Stimulated activated CD4-positive, alpha-beta T cell treated with anti-CD3 and anti-CD28 coated beads, Interleukin-4, amount 100 ng/mL, for 4 hours (primary cell): ENCODE measurements around the gene IFNA2.
A peak's percentile ranks its signal among the peaks of the same experiment; 100 is the strongest.
"Not testable (repeated sequence)": the region's sequence is repeated elsewhere in the genome, so short reads cannot be mapped to it uniquely, and the experiment has no call there.

ENCODE experiments used
- DNase-seq, 2 experiments: peaks; one replicate each; pipeline ENCODE4 v3.0.0-alpha.2; 2020

Gene IFNA2

DNA sequence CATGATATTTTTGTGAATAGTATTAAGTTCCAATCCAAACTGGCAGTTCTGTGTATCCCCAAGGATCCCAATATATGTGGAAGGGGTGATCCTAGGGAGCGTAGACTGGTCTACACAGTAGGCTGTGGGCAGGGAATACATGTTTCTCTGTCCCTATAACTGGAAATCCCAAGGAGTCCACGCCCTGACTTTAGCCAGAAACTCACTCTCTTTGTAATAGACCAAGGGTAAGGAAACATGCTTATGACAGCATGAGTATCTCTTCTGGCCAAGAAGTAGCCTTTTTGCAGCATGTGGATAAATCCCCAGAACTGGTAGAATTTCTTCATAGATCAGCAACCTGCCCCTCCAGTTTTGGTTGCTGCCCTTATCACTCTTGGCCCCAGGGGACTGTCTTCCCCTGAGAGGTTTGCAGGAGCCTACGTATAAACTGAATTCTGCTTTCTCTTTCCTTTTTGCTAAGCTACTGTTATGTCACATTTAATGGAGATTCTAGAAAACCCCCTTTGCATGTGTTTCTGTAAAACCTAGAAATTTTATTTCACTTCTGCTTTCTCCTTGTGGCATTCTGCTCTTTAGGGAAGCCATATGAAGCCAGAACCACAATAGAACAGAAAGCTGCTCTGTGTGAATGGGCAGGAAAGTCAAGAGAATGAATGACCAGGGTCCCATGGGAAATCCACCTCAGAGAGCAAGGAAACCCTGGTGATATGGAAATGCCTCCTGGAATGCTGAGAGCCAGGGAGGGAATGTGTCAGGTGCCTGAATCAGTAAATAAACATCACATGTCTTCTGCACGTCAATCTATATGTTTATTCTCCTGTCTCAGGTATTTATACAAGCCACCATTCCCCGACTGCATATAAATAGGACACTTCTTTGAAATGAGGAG is 3.5 kb downstream of the IFNA2 start:
- DNase-seq, result peak in 1 of 2 experiments; percentile 6

DNA sequence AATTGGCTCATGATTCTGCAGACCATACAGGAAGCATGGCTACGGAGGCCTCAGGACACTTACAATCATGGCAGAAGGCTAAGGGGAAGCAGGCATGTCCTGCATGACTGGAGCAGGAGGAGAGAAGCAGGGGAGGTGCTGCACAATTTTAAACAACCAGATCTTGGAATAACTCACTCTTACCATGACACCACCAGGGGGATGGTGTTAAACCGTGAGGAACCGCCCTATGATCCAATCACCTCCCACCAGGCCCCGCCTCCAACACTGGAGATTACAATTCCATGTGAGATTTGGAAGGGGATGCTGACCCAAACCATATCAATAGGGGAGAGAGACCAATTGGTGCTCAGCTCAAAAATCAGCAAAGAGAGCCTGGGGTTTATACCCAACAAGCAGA is 13.7 kb downstream of the IFNA2 start:
- not testable (repeated sequence) for DNase-seq

DNA sequence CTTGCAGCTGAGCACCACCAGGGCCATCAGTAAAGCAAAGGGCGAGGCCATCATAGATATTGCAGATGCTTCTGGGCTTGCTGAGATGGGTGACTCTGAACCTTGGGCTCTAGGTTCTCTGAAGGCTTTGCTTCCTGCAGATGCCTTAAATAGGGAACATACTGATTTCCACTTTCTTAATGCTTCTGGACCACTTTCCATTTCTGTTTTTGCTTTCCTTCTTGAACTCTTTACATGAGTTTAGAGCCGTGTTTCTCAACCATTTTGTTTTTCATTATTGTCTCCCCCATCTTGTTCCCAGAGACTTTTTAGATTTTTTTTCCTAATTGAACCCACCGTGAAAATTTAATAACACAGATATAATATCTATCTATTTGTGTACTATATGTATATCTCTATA is 17.2 kb downstream of the IFNA2 start, which contains the start of gene IFNA13:
Gene IFNA13, minus strand, starts transcription at position 101 of the 400 bp plus-strand sequence. Its CDS starts 47 bp downstream, at position 54.
- DNase-seq, result no peak

DNA sequence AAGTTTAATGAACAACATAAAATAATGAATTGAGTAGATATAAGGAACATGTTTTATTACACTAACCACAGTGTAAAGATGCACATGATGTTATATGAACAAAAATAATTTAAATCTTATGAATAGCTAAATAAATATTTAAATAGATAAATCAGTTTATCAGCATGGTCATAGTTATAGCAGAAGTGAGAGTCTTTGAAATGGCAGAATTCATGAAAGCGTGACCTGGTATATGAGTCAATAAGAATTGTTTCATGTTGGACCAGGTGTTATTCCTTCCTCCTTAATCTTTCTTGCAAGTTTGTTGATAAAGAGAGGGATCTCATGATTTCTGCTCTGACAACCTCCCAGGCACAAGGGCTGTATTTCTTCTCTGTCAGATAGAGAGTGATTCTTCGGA is 18.0 kb downstream of the IFNA2 start:
- not testable (repeated sequence) for DNase-seq

DNA sequence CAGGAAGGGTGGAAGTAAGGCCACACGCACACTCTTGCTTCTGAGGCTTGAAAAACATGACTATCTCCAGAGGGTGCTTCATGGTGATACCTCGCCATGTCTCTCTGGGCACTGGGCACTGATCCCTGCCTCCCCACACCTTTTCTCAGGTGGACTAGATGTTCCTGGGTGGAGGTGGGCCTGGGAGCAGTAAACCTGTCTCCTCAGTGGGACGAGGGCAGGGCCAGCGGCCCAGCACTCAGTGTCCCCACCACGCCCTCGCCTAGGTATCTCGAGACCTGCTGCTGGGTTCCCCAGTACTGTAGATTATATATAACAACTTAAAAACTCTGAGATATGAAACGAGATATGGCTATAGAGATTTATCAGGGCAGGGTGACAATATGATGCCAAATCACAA is 22.9 kb downstream of the IFNA2 start:
- no peak for DNase-seq

DNA sequence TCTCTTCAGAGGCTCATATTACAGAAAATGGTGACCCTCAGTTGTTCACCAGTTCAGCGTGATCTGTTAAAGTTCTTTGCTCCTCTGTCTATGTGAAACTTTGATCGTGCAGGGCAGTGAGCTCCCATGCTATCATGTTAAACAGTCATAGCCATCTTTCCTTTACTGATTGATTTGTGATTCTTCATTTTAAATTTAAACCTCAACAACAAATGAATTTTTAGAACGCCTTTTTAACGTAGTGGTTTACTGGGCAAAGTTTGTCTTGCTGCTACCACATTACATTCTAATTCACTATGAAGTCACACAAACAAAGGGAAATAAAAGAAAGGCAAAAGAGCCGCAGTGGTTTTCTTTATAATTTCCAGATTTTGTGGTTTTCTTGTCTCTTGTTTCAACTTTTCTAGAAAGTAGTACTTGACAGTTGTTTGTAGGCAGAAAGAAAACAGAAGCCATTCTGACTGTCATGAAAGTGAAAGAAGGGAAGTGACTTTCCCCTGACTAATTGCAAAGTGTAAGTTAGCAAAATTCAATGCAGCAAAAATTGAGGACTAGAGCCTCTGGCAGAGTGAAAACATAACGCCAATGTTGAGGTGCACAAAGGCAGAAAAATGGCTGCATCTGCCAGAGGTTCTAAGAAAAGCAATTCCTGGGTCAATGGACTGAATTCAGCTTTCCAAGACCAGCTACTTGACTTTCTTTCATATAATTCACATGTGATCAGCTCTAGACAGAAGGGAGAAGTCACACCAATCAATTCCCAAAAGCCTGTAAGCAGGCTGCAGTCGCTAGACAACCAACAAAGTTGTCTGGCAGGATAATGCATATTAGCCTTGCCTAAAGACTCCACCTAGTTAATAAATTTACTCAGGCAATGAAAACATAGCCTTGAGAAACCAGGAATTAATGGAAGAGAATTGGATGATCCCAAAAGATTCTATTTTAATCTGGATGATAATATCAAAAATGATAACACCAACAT is 27.4 kb downstream of the IFNA2 start:
- no peak for DNase-seq

DNA sequence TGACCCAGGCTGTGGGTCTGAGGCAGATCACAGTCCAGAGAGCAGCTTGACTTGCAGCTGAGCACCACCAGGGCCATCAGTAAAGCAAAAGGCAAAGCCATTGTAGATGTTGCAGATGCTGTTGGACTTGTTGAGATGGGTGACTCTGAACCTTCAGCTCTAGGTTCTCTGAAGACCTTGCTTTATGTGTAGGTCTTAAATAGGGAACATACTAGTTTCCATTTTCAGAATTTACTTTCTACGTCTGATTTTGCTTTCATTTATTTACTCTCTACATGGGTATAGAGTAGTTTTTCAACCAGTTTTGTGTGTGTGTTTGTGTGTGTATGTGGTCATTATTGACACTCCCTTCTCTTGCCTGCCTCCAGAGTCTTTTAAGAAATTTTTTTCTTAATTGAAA is 34.4 kb downstream of the IFNA2 start, which contains the start of gene IFNA6:
Gene IFNA6, minus strand, starts transcription at position 101 of the 400 bp plus-strand sequence. Its CDS starts 0 bp downstream, at position 101.
- no peak for DNase-seq

DNA sequence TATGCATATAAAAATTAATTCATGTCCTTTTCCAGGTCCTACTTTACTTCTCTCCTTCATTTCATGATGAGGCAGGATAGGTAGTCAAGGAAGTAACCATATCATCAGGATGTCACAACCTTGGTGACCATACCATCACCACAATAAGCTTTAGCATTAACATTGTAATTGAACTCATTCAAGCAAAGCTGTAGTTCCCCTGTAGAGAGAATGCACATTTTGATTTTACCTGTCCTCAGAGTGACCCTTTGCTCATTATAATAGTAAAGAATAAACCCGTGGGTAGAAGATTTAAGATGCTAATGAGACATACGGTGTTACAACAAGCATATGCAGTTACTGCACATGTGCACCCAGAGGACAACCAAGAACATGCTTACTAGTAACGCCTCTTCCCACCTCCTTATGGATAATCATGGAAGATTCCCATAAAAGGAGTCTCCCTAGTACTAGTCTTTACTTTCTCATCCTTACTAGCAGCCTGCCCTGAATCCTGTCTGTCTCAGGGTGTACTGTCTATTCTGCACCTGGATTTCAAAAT is 36.7 kb downstream of the IFNA2 start:
- DNase-seq, result no peak

DNA sequence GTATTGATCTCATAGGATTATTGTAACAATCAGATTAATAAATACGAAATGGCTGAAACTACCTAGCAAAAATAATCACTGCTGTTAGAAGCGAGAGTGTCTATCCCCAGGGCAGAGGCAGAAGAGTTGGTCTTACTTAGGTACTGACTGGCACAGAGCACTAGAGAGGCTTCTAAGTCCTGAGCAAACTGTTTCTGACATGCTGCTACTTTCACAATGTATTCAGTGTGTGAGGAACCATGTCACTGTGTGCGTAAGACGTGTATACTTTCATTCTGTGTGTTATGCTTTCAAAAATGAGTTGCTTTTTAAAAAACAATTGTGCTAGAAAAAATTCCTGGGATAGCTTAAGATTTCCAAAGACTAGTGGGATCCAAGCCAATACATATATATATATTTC is 44.5 kb downstream of the IFNA2 start:
- DNase-seq, result no peak

DNA sequence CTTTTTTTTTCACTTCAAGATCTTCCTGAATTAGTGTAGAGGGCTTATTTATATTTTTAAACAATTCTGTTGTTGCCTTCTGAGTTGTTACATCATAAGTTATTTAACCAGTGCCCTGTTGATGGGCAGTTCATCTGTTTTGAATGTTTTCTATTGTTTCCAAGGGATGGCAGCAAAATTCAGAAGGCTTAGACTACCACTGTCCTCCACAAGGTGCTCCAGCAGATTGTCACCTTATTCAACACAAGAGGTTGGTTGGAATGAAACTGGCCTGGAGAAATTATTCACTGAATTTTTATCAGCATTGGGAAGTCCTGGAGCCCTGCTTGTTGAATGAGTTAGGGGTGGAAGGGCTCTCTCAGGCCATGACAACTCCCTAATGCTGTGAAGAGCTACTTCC is 48.7 kb downstream of the IFNA2 start:
- DNase-seq, result no peak

DNA sequence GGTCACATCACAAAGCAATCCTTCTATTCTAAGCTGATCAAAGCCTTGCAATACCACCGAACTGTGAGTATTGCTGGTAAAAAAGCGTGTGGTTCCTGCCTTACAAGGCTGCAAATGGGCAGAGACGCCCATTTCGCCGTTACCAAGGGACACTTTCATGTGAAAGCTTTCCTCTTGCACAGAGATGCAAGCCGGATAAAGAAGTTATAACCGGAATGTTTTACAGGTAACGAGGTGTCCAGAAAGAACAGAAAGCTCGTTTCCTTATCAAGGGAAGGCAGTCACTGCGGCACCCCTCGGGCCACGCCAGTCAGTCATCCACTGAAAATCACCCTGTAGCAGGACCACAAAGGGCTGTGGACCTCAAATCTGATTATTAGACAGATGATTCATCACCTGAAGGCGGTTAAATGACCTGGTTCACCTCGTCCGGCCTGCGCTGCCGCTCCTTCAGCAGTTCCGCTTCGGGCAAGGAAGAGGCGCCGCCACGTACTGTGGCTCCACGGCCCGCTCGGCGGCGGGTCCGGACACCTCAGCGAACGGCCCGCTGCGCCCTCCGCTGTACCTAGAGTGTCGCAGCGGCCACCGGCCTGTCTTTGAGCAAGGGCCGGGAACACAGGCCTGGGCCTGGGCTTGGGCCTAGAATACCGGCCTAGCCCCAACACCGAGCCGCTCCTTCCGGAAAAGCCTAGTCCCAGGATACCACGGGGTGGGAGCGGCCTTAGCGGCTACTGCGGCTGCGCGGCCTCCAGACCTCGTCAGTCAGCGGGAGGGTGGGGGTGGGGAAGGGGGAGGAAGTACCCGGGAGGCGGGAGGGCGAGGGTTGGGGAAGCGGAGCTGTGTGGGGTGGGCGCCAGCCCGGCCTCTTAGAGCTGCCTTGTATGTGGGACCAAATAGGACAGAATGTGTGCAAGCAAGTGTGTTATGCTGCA is 50.2 kb downstream of the IFNA2 start, which contains the start of gene KLHL9:
Gene KLHL9, minus strand, starts transcription at position 704 of the 932 bp plus-strand sequence. Its CDS starts 545 bp downstream, at position 159.
- DNase-seq, result peak; percentile 85 to 88
